ENCODE results near the gene HK2. TPM values are rescaled to one million over a fixed set of nuclear protein-coding genes. Genes with fewer than 3 reads are reported as not detected.

Gene HK2
- total and polyA plus RNA-seq, 2 of the 4 experiments (the other 2 are of a cell fraction) = 17.4 to 20.9 TPM

DNA sequence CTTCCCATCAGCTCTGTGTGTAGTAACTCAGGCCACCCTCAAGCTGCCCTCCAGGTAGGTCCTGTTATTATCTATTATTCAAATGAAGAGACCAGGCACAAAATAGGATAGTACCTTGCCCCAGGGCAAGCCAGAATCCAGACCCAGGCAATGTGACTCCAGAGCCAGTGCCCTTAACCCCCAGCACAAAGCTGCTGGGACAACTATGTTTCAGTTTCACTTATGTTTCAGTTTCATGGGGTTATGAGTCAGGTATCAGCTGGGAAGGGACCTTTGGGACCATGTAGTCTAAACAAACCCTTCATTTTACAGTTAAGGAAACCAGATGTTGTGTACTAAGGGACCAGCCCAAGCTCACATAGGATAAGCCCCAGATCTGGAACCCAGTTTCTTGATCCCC, 10.0 kb downstream of the HK2 start:
- peak; percentile 92 for DNase-seq
- H2AFZ ChIP-seq (replicated peaks; ENCODE audit: low read length, poor library complexity) = no peak overlapping the region
- no TSS peak for BruUV-seq (replicated peaks)
- CTCF ChIA-PET = no interaction called here
- H3K36me3 ChIP-seq (ENCODE audit: control insufficient read depth, insufficient read depth, low read length) = no peaks in the 10 kb centered on the region; the same call in 1 of the 2 replicates
- H3K4me3 ChIP-seq (ENCODE audit: insufficient read depth, low read depth, low read length) = peak overlapping the region; percentile 4; the same call in 1 of the 2 replicates
- H3K23ac ChIP-seq (ENCODE audit: low read depth, low read length) = peak overlapping the region; percentile 72
- in situ Hi-C loops (cut with MboI; ENCODE audit: low sequenced_read_pairs) (no loop called here), intact Hi-C loops (cut with micrococcal nuclease) (no loop called here), dilution Hi-C loops (cut with HindIII; ENCODE audit: low sequenced_read_pairs, unreplicated experiment) (no loop called here)
- peak overlapping the region; percentile 60 for H3K56ac ChIP-seq (ENCODE audit: extremely low read depth, insufficient read depth, low read length)
- H3K4me1 ChIP-seq (ENCODE audit: control insufficient read depth, insufficient read depth, low read length) = peaks cover 44% of the 10 kb centered on the region
- no peaks in the 10 kb centered on the region for H3K27me3 ChIP-seq (ENCODE audit: control insufficient read depth, insufficient read depth, low read length)
- peak overlapping the region; percentile 75 for H3K27ac ChIP-seq (ENCODE audit: insufficient read depth, low read length)
- peak overlapping the region; percentile 68 for H3K4me2 ChIP-seq (ENCODE audit: low read depth, low read length)
- POLR2A ChIA-PET (ENCODE audit: unreplicated experiment) = no interaction called here
- peak overlapping the region; percentile 88 for H3K4ac ChIP-seq (ENCODE audit: low read depth, low read length)
- H2BK120ac ChIP-seq (ENCODE audit: low read depth, low read length) = peak overlapping the region; percentile 83
- H2AK9ac ChIP-seq (replicated peaks; ENCODE audit: low read depth, low read length, poor library complexity) = peak overlapping the region; percentile 65
- TF ChIP-seq MAFK (IDR thresholded peaks at IDR 0.05; ENCODE audit: low read depth, low read length) = no peak
- no peak for TF ChIP-seq POLR2A (IDR thresholded peaks at IDR 0.05; ENCODE audit: low read depth, low read length)
- peak; percentile 44; the same call in 1 of the 2 replicates for TF ChIP-seq FOS (IDR thresholded peaks at IDR 0.05; ENCODE audit: low read depth, low read length)
- no peak for TF ChIP-seq NFE2L2 (IDR thresholded peaks at IDR 0.05; ENCODE audit: low read depth, low read length)
- TF ChIP-seq, protein P1, sequence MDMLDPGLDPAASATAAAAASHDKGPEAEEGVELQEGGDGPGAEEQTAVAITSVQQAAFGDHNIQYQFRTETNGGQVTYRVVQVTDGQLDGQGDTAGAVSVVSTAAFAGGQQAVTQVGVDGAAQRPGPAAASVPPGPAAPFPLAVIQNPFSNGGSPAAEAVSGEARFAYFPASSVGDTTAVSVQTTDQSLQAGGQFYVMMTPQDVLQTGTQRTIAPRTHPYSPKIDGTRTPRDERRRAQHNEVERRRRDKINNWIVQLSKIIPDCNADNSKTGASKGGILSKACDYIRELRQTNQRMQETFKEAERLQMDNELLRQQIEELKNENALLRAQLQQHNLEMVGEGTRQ (IDR thresholded peaks at IDR 0.05; ENCODE audit: low read depth, low read length) = 0 out of 2 replicates have a peak, but pooled peaks have one; percentile 11
- TF ChIP-seq CHD1 (IDR thresholded peaks at IDR 0.05; ENCODE audit: low read depth, low read length) = no peak
- no peak for TF ChIP-seq CEBPB (IDR thresholded peaks at IDR 0.05; ENCODE audit: low read depth, low read length)
- TF ChIP-seq SMC3 (IDR thresholded peaks at IDR 0.05; ENCODE audit: low read depth, low read length) = no peak
- TF ChIP-seq RFX5 (IDR thresholded peaks at IDR 0.05; ENCODE audit: low read depth, low read length) = no peak
- TF ChIP-seq MAZ (IDR thresholded peaks at IDR 0.05; ENCODE audit: borderline replicate concordance, low read depth, low read length) = no peak
- H3K79me1 ChIP-seq (ENCODE audit: low read depth in 1 of 2, low read length in 2 of 2) = peaks cover 19 to 88% of the 10 kb centered on the region in 2 experiments
- peak overlapping the region; percentile 46 for H2AK5ac ChIP-seq (ENCODE audit: low read depth, low read length)
- peak overlapping the region; percentile 68 for H2BK20ac ChIP-seq (ENCODE audit: low read depth, low read length)
- peak overlapping the region; percentile 57 to 85 for H4K8ac ChIP-seq (ENCODE audit: low read depth in 2 of 2, low read length in 2 of 2)
- peaks cover 54% of the 10 kb centered on the region for H3K9me1 ChIP-seq (ENCODE audit: insufficient read depth, low read length)
- H2BK5ac ChIP-seq (ENCODE audit: low read depth, low read length, poor library complexity, severe bottlenecking) = peak overlapping the region; percentile 84
- H3K9me3 ChIP-seq (ENCODE audit: control insufficient read depth, insufficient read depth, low read length) = no peaks in the 10 kb centered on the region
- peak overlapping the region; percentile 55 for H3K18ac ChIP-seq (ENCODE audit: low read depth, low read length)
- H4K5ac ChIP-seq (ENCODE audit: low read depth, low read length) = peak overlapping the region; percentile 31
- H2BK15ac ChIP-seq (ENCODE audit: low read depth, low read length) = peak overlapping the region; percentile 53; the same call in 2 of the 3 replicates
- ATAC-seq (ENCODE audit: low read depth) = peak; percentile 55
- peaks cover 58% of the 10 kb centered on the region for H4K20me1 ChIP-seq (ENCODE audit: insufficient read depth, low read length)
- H3K9ac ChIP-seq (ENCODE audit: low read depth, low read length) = peak overlapping the region; percentile 30
- H4K91ac ChIP-seq (ENCODE audit: insufficient read depth, low read depth, low read length) = peak overlapping the region; percentile 68
- H3K14ac ChIP-seq (replicated peaks; ENCODE audit: low read depth, low read length) = peak overlapping the region; percentile 82

All from IMR-90 (cell line).